ENCODE data around the gene CCR5AS.

- TF ChIP-seq EZH2 (IDR thresholded peaks at IDR 0.05; ENCODE audit: borderline replicate concordance) (no peak), CTCF (IDR thresholded peaks at IDR 0.05; ENCODE audit: poor library complexity) (no peak)
Measured at GRCh38 chr3:46417841-46418611, 11.2 kb upstream of the CCR5AS start.

Measured in hepatocyte (in vitro differentiated cells).